ENCODE data around the gene GPS1. TPM values are rescaled to one million over a fixed set of nuclear protein-coding genes. Genes with fewer than 3 reads are reported as not detected.

Gene GPS1
- total RNA-seq, 2 donors from 2014 or later, result 112 to 114 TPM

GRCh38 chr17:82010575-82011525 lies 40.8 kb upstream of the GPS1 start:
- no peaks in the 10 kb centered on the region for H3K4me1 Mint-ChIP-seq (ENCODE audit: low read depth in 2 of 2)

GRCh38 chr17:82011617-82012187 lies 40.0 kb upstream of the GPS1 start:
- Mint-ChIP-seq H3K36me3 (no peaks in the 10 kb centered on the region), H3K27me3 (no peaks in the 10 kb centered on the region), H3K27ac (no peak overlapping the region), H3K4me1 (ENCODE audit: low read depth in 2 of 2) (no peaks in the 10 kb centered on the region), H3K9me3 (no peaks in the 10 kb centered on the region), H3K4me3 (no peak overlapping the region)
- ATAC-seq (no peak), DNase-seq (ENCODE audit: low spot score) (no peak)

More at GRCh38 chr17:82010575-82011525, 40.8 kb upstream of the GPS1 start:
- Mint-ChIP-seq H3K9me3 (no peaks in the 10 kb centered on the region), H3K4me3 (no peak overlapping the region), H3K27me3 (no peaks in the 10 kb centered on the region), H3K27ac (no peak overlapping the region), H3K36me3 (no peaks in the 10 kb centered on the region)
- ATAC-seq (no peak), DNase-seq (ENCODE audit: low spot score) (no peak)

GRCh38 chr17:82012261-82012639 lies 39.4 kb upstream of the GPS1 start:
- Mint-ChIP-seq H3K27me3 (no peaks in the 10 kb centered on the region), H3K36me3 (no peaks in the 10 kb centered on the region), H3K9me3 (no peaks in the 10 kb centered on the region), H3K4me1 (ENCODE audit: low read depth in 2 of 2) (no peaks in the 10 kb centered on the region), H3K4me3 (no peak overlapping the region), H3K27ac (no peak overlapping the region)
- DNase-seq (ENCODE audit: low spot score) (no peak), ATAC-seq (no peak)

GRCh38 chr17:82012640-82013295 lies 38.9 kb upstream of the GPS1 start:
- ATAC-seq (no peak), DNase-seq (ENCODE audit: low spot score) (no peak)
- Mint-ChIP-seq H3K9me3 (no peaks in the 10 kb centered on the region), H3K4me1 (ENCODE audit: low read depth in 2 of 2) (no peaks in the 10 kb centered on the region), H3K27ac (no peak overlapping the region), H3K27me3 (no peaks in the 10 kb centered on the region), H3K4me3 (no peak overlapping the region), H3K36me3 (no peaks in the 10 kb centered on the region)

GRCh38 chr17:82013341-82013740 lies 38.4 kb upstream of the GPS1 start:
- DNase-seq (ENCODE audit: low spot score) (no peak), ATAC-seq (no peak)
- no peak overlapping the region for H3K4me3 Mint-ChIP-seq
- no peak overlapping the region for H3K27ac Mint-ChIP-seq
- no peaks in the 10 kb centered on the region for H3K36me3 Mint-ChIP-seq
- no peaks in the 10 kb centered on the region for H3K4me1 Mint-ChIP-seq (ENCODE audit: low read depth in 2 of 2)
- H3K27me3 Mint-ChIP-seq, result no peaks in the 10 kb centered on the region
- H3K9me3 Mint-ChIP-seq, result no peaks in the 10 kb centered on the region

- H3K9me3 Mint-ChIP-seq, result no peaks in the 10 kb centered on the region
- DNase-seq (ENCODE audit: low spot score), result no peak
- no peak overlapping the region for H3K27ac Mint-ChIP-seq
- ATAC-seq, result peak in 1 of 2 donors; percentile 2
- H3K27me3 Mint-ChIP-seq, result no peaks in the 10 kb centered on the region
- no peaks in the 10 kb centered on the region for H3K4me1 Mint-ChIP-seq (ENCODE audit: low read depth in 2 of 2)
- H3K4me3 Mint-ChIP-seq, result no peak overlapping the region
- H3K36me3 Mint-ChIP-seq, result no peaks in the 10 kb centered on the region
Observed at GRCh38 chr17:82013772-82014321, 37.9 kb upstream of the GPS1 start.

- Mint-ChIP-seq H3K4me3 (no peak overlapping the region), H3K27me3 (no peaks in the 10 kb centered on the region), H3K27ac (no peak overlapping the region), H3K36me3 (no peaks in the 10 kb centered on the region), H3K4me1 (ENCODE audit: low read depth in 2 of 2) (no peaks in the 10 kb centered on the region), H3K9me3 (no peaks in the 10 kb centered on the region)
- DNase-seq (ENCODE audit: low spot score) (no peak), ATAC-seq (no peak)
Observed at GRCh38 chr17:82014432-82014831, 37.3 kb upstream of the GPS1 start.

- no peaks in the 10 kb centered on the region for H3K27me3 Mint-ChIP-seq
- no peaks in the 10 kb centered on the region for H3K4me1 Mint-ChIP-seq (ENCODE audit: low read depth in 2 of 2)
- DNase-seq (ENCODE audit: low spot score), result no peak
- H3K9me3 Mint-ChIP-seq, result no peaks in the 10 kb centered on the region
- no peak for ATAC-seq
- H3K36me3 Mint-ChIP-seq, result no peaks in the 10 kb centered on the region
- H3K27ac Mint-ChIP-seq, result no peak overlapping the region
- no peak overlapping the region for H3K4me3 Mint-ChIP-seq
Observed at GRCh38 chr17:82014971-82015310, 36.8 kb upstream of the GPS1 start.

- Mint-ChIP-seq H3K4me3 (no peak overlapping the region), H3K27me3 (no peaks in the 10 kb centered on the region), H3K36me3 (no peaks in the 10 kb centered on the region), H3K27ac (no peak overlapping the region), H3K9me3 (no peaks in the 10 kb centered on the region), H3K4me1 (ENCODE audit: low read depth in 2 of 2) (peaks cover under 1% of the 10 kb centered on the region in 2 donors)
- DNase-seq (ENCODE audit: low spot score) (no peak), ATAC-seq (no peak)
Observed at GRCh38 chr17:82015311-82015971, 36.3 kb upstream of the GPS1 start.

GRCh38 chr17:82016061-82016874 lies 35.4 kb upstream of the GPS1 start:
- Mint-ChIP-seq H3K27me3 (no peaks in the 10 kb centered on the region), H3K36me3 (no peaks in the 10 kb centered on the region), H3K4me1 (ENCODE audit: low read depth in 2 of 2) (peaks cover 3 to 5% of the 10 kb centered on the region in 2 donors), H3K4me3 (no peak overlapping the region), H3K27ac (no peak overlapping the region), H3K9me3 (no peaks in the 10 kb centered on the region)
- ATAC-seq, result no peak
- DNase-seq (ENCODE audit: low spot score), result no peak

GRCh38 chr17:82016875-82017459 lies 34.7 kb upstream of the GPS1 start:
- H3K9me3 Mint-ChIP-seq, result no peaks in the 10 kb centered on the region
- H3K4me3 Mint-ChIP-seq, result no peak overlapping the region
- DNase-seq (ENCODE audit: low spot score) (no peak), ATAC-seq (no peak)
- no peaks in the 10 kb centered on the region for H3K27me3 Mint-ChIP-seq
- peaks cover 9% of the 10 kb centered on the region in 2 donors for H3K4me1 Mint-ChIP-seq (ENCODE audit: low read depth in 2 of 2)
- no peaks in the 10 kb centered on the region for H3K36me3 Mint-ChIP-seq
- no peak overlapping the region for H3K27ac Mint-ChIP-seq

GRCh38 chr17:82017612-82018151 lies 34.0 kb upstream of the GPS1 start:
- H3K4me3 Mint-ChIP-seq, result no peak overlapping the region
- H3K27ac Mint-ChIP-seq, result no peak overlapping the region
- no peak for ATAC-seq
- H3K4me1 Mint-ChIP-seq (ENCODE audit: low read depth in 2 of 2), result peaks cover 9% of the 10 kb centered on the region in 2 donors
- no peak for DNase-seq (ENCODE audit: low spot score)
- no peaks in the 10 kb centered on the region for H3K27me3 Mint-ChIP-seq
- H3K36me3 Mint-ChIP-seq, result no peaks in the 10 kb centered on the region
- H3K9me3 Mint-ChIP-seq, result no peaks in the 10 kb centered on the region
